Measurements from ENCODE around the gene RPL10. TPM values are rescaled to one million over a fixed set of nuclear protein-coding genes. Genes with fewer than 3 reads are reported as not detected.
A peak's percentile ranks its signal among the peaks of the same experiment; 100 is the strongest.

RPL10 gene
- total RNA-seq = 2,240 and 6,023 TPM in 2 replicates

DNA sequence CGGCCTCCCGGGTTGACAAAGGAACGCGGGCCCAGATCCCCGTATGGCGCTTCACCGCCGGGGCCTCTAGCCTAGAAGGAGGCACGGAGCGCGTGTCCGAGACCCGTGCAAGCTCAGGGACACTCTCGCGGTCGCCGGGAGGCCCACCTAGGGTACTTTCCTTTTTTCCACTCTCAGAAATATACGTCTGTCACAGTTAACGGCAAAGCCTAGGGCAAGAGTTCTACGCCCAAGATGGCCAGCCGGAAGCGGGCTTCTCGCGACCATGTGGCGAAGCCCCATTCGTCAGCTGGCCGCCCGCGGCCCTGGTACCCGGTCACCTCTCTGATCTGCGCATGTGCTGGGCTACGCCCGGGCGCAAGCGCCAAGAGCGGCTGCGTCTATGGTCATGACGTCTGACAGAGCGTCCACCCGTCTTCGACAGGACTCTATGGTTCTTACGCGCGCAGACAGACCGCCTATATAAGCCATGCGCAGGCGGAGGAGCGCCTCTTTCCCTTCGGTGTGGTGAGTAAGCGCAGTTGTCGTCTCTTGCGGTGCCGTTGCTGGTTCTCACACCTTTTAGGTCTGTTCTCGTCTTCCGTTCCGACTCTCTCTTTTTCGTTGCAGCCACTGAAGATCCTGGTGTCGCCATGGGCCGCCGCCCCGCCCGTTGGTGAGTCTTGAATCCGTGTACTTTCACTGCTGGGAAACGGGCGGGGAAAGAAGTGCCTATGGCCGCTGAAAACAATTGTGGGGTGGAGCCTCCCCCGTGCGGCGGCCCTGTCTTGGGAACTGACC, at the start of gene RPL10:
TSS of gene RPL10 (plus strand) at position 490 of the 780 bp plus-strand sequence. CDS start at position 633, 143 bp downstream.
- TF ChIP-seq, protein P1, sequence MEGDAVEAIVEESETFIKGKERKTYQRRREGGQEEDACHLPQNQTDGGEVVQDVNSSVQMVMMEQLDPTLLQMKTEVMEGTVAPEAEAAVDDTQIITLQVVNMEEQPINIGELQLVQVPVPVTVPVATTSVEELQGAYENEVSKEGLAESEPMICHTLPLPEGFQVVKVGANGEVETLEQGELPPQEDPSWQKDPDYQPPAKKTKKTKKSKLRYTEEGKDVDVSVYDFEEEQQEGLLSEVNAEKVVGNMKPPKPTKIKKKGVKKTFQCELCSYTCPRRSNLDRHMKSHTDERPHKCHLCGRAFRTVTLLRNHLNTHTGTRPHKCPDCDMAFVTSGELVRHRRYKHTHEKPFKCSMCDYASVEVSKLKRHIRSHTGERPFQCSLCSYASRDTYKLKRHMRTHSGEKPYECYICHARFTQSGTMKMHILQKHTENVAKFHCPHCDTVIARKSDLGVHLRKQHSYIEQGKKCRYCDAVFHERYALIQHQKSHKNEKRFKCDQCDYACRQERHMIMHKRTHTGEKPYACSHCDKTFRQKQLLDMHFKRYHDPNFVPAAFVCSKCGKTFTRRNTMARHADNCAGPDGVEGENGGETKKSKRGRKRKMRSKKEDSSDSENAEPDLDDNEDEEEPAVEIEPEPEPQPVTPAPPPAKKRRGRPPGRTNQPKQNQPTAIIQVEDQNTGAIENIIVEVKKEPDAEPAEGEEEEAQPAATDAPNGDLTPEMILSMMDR (IDR thresholded peaks at IDR 0.05; ENCODE audit: insufficient read depth, low read length, severe bottlenecking) = no peak
- FAIRE-seq = no peak

DNA sequence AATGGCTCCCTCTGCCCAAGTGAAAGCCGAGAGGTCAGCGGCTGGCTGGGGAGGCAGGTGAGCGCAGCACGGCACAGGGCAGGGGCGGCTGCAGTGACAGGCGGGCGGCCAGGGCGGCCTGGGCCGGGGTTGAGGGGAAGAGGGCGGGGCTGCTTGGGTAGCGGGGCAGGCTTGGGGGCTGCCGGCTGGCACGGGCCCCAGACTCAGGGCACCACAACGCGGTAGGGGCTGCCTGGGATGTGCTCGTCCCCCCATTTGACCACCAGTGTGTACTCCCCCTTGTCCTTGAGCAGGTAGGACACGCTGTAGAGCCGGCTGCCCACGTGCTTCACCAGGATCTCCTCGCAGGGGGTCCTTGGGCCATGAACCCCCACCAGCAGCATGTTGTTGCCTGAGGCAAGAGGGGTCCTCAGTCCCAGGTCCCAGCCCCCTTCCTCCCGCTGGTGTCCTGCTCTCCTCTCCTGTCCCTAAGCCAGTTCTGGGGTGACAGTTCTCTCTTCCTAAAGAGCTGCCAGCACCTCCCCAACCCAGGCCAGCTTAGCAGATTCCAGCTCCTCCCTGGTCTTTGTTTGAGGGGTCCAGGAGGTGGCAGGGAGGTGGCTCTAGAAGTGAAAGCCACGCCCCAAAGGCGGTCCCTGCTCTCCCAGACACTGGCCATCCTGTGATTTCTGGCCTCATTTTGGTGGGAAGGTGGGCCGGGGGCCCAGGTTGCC, 49.4 kb upstream of the RPL10 start:
- FAIRE-seq = no peak

More for the DNA sequence above, at the start of gene RPL10:
- no peaks in the 10 kb centered on the region for H3K27me3 ChIP-seq (ENCODE audit: control insufficient read depth, insufficient read depth, low read length)
- H3K4me3 ChIP-seq (ENCODE audit: low read depth, low read length) = peak within 1 kb of the TSS; percentile 77
- DNase-seq (ENCODE audit: low read depth) = peak; percentile 91
- H3K36me3 ChIP-seq (ENCODE audit: control insufficient read depth, insufficient read depth, low read length) = peaks cover 11% of the 10 kb centered on the region

DNA sequence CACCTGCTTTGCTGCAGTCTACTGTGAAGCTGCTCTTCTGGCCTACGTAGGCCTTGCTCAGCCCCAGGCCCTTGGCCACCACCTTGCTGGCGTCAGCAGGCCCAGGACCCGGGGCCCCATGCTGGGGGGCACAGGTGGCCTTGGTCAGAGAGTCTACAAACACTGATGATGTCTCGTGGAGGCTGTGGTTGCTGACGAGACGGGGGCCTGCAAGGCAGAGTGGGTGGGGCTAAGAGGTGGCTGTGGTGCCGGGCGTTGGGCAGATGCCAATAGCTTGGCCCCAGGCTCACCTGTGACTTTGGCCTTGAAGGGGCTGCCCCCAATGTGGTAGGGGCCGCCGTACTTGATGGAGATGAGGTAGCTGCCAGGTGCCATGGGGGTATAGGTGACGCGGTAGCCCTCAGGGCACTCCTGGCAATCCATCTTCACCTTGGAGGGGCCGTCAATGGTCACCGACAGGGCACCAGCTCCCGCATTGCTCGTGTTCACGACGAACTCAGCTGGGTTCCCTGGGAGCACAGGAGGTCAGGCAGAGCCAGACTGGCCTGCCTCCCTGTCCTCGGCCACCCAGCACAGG, 48.7 kb upstream of the RPL10 start:
- DNase-seq (ENCODE audit: low read depth) = no peak
- no peak for FAIRE-seq
- Histone ChIP-seq H3K36me3 (ENCODE audit: control insufficient read depth, insufficient read depth, low read length) (peaks cover 24% of the 10 kb centered on the region), H3K27me3 (ENCODE audit: control insufficient read depth, insufficient read depth, low read length) (no peaks in the 10 kb centered on the region), H3K4me3 (ENCODE audit: low read depth, low read length) (no peak overlapping the region)
- TF ChIP-seq, protein P1 (IDR thresholded peaks at IDR 0.05; ENCODE audit: insufficient read depth, low read length, severe bottlenecking) = no peak

More for the DNA sequence above, 49.4 kb upstream of the RPL10 start:
- no peak overlapping the region for H3K4me3 ChIP-seq (ENCODE audit: low read depth, low read length)
- no peaks in the 10 kb centered on the region for H3K27me3 ChIP-seq (ENCODE audit: control insufficient read depth, insufficient read depth, low read length)
- no peak for DNase-seq (ENCODE audit: low read depth)
- peaks cover 20% of the 10 kb centered on the region for H3K36me3 ChIP-seq (ENCODE audit: control insufficient read depth, insufficient read depth, low read length)
- TF ChIP-seq, protein P1 (IDR thresholded peaks at IDR 0.05; ENCODE audit: insufficient read depth, low read length, severe bottlenecking) = no peak

DNA sequence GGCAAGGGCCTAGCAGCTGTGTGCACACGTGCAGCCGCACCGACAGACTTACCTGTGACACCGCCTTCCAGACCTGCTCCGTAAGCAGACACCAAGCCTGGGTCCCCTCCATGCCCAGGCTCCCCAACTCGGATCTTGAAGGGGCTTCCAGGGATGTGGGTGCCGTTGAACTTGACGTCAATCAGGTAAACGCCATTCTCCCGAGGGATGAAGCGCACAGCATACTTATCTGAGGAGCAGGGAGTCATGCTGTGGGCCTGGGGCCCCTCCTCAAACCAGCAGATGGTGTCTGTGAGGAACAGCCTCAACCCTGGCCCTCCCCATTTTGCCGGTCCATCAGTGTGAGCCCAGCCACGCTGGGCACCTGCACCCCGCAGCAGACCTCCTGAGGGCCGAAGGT, 48.2 kb upstream of the RPL10 start:
- H3K36me3 ChIP-seq (ENCODE audit: control insufficient read depth, insufficient read depth, low read length) = peaks cover 25% of the 10 kb centered on the region
- DNase-seq (ENCODE audit: low read depth) (no peak), FAIRE-seq (no peak)
- H3K4me3 ChIP-seq (ENCODE audit: low read depth, low read length) = no peak overlapping the region
- TF ChIP-seq, protein P1 (IDR thresholded peaks at IDR 0.05; ENCODE audit: insufficient read depth, low read length, severe bottlenecking) = no peak
- no peaks in the 10 kb centered on the region for H3K27me3 ChIP-seq (ENCODE audit: control insufficient read depth, insufficient read depth, low read length)

DNA sequence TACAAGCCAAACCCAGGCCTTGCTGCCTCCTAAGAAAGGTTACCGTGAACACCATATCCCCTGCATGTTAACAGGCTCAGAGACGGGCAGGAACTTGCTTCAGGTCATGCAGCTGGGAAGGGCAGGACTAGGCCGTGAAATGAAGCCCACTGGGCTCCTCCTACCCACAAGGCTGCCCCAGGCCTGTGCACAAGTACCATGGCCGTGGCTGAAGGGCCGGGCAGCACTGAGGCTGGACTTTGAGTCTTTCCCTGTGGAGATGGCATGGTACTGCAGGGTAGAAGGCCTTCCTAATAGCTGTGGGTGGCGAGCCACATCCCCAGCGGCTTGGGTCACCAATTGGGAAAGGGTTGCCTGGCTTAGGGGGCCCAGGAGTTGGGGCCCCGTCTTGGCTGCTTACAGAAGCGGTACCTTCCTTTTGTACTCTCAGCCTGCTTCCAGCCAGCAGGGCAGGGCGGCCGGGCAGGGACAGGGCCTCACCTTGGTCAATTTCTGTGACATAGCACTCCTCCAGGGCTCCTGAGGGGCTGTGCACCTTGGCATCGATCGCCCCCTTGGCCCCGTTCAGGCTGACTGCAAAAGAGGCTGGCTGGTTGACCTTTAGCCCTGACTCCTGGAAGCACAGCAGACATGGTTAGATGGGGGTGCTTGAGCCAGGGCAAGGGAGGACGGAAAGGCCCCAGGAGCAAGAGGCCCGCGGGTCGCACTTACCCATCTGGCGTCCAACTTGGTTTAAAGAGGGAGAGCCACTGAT, 47.6 kb upstream of the RPL10 start:
- DNase-seq (ENCODE audit: low read depth) (no peak), FAIRE-seq (no peak)
- H3K27me3 ChIP-seq (ENCODE audit: control insufficient read depth, insufficient read depth, low read length) = no peaks in the 10 kb centered on the region
- peaks cover 29% of the 10 kb centered on the region for H3K36me3 ChIP-seq (ENCODE audit: control insufficient read depth, insufficient read depth, low read length)
- TF ChIP-seq, protein P1 (IDR thresholded peaks at IDR 0.05; ENCODE audit: insufficient read depth, low read length, severe bottlenecking) = no peak
- H3K4me3 ChIP-seq (ENCODE audit: low read depth, low read length) = no peak overlapping the region

All from bronchial epithelial cell (primary cell).